Stimulated activated CD8-positive, alpha-beta memory T cell treated with anti-CD3 and anti-CD28 coated beads, Interleukin-7, amount 100 ng/mL, for 24 hours (primary cell): ENCODE data around the gene WNT9B.

Experiments
- DNase-seq: peaks from one replicate; pipeline ENCODE4 v3.0.0-alpha.2; 2020; ENCODE audit warnings: low read depth

The WNT9B gene

DNA sequence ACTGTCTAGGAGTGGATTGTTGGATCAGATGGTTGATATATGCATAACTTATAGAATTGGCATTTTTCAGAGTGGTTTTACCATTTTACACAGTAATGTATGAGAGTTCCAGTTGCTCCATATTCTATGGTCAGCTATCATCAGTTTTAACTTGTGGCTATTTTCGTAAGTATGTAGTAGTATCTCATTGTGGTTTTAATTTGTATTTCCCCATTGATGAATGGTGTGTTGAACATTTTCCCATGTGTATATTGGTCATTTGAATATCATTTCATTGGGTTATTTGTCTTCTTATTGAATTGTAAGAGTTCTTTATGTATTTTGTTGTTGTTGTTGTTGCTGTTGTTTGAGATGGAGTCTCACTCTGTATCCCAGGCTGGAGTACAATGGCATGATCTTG, 6.2 kb downstream of the WNT9B start:
- DNase-seq = no peak

DNA sequence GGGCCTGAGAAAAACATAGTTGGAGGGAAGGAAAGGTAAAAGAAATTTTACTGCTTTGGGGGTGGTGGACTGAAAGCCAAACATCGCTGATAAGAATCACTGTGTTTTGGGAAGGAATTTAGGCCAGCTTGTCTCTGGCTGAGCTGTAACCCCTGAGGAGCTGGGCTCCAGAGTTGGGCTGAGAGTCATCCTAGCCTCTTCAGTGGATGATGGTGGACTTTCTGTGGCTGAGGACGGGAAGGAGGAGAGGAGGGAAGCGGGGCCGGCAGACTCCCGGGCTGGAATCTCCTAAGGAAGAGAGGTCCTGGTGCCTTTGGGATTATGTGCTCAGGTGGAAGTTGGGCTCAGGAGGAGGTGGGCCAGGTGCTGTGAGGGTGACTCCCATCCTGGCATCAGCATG, 8.6 kb downstream of the WNT9B start:
- no peak for DNase-seq

- no peak for DNase-seq
Measured at GRCh38 chr17:46862949-46863348, 11.6 kb downstream of the WNT9B start.

GRCh38 chr17:46863383-46864121, 12.2 kb downstream of the WNT9B start:
- no peak for DNase-seq

- no peak for DNase-seq
Measured at GRCh38 chr17:46865100-46865499, 13.7 kb downstream of the WNT9B start.

GRCh38 chr17:46866325-46866724, 14.9 kb downstream of the WNT9B start:
- DNase-seq = no peak

GRCh38 chr17:46866747-46867146, 15.4 kb downstream of the WNT9B start:
- DNase-seq = no peak

- no peak for DNase-seq
Measured at GRCh38 chr17:46868689-46869187, 17.4 kb downstream of the WNT9B start.

DNA sequence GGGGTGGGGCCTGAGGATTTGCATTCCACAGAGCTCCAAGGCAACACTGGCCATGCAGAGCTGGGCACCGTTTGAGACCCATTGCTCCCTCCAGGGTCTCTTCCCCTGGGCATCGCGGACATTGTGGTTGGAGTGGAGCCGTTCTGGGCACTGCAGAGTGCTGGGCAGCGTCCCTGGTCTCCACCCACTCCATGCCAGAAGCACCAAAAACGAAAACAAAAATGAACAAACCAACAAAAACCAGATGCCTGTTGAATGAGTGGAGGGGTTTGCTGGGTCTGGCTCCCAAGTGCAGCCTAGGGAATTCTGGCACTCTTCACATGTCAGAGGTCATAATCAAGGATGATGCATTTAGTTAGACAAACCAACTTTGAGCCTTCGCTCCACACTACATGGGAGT, 17.9 kb downstream of the WNT9B start:
- DNase-seq = no peak

- no peak for DNase-seq
Measured at GRCh38 chr17:46869975-46870803, 18.8 kb downstream of the WNT9B start.

DNA sequence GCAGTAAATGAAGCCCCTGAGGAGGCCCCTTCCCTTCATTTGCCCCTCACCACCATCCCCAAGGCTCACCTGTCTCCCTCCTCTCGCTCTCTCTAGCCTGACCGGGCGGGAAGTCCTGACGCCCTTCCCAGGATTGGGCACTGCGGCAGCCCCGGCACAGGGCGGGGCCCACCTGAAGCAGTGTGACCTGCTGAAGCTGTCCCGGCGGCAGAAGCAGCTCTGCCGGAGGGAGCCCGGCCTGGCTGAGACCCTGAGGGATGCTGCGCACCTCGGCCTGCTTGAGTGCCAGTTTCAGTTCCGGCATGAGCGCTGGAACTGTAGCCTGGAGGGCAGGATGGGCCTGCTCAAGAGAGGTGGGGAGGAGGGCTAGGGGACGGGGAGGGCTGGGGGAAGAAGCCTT, 21.0 kb downstream of the WNT9B start:
- no peak for DNase-seq

GRCh38 chr17:46873941-46874645, 22.7 kb downstream of the WNT9B start:
- DNase-seq = no peak

GRCh38 chr17:46874906-46875305, 23.5 kb downstream of the WNT9B start:
- no peak for DNase-seq

- DNase-seq = no peak
Measured at GRCh38 chr17:46875849-46876352, 24.5 kb downstream of the WNT9B start.

DNA sequence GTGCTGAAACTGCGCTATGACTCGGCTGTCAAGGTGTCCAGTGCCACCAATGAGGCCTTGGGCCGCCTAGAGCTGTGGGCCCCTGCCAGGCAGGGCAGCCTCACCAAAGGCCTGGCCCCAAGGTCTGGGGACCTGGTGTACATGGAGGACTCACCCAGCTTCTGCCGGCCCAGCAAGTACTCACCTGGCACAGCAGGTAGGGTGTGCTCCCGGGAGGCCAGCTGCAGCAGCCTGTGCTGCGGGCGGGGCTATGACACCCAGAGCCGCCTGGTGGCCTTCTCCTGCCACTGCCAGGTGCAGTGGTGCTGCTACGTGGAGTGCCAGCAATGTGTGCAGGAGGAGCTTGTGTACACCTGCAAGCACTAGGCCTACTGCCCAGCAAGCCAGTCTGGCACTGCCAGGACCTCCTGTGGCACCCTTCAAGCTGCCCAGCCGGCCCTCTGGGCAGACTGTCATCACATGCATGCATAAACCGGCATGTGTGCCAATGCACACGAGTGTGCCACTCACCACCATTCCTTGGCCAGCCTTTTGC, 25.0 kb downstream of the WNT9B start:
- no peak for DNase-seq

DNA sequence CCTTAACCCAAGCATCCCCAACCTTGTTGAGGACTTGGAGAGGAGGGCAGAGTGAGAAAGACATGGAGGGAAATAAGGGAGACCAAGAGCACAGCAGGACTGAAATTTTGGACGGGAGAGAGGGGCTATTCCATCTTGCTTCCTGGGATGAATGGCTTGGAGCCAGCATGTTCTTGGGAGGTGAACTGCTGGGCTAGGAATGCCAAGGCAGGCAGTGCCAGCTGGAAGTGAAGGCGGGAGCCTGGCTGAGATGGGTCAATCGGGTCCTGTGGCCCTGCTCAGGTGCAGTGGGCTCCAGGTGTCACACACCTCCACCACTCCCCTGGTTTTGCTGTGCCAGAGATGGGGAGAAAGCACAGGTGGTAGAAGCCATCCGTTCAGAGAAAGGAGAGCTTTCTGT, 25.5 kb downstream of the WNT9B start:
- no peak for DNase-seq

- DNase-seq = no peak
Measured at GRCh38 chr17:46877466-46877865, 26.1 kb downstream of the WNT9B start.

DNA sequence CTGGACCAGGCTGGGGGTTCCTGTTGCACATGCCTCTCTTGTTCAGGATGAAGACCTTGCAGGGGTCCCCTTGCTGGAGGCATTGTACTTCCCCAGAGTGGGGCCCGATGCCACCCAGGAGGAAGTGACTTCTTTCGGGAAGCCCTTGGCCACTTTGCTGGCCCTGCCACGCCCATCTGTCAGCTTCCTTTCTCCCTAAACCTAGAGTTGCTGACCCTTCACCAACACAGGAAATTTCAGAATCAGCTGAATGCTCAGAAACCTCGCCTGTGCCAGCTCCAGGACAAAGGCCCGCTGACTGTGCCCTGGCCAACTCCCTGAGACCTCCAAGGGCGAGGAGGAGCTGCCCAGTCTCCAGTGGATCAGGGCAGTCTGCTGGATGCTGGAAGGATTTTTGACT, 26.7 kb downstream of the WNT9B start:
- DNase-seq = no peak

GRCh38 chr17:46879101-46879500, 27.7 kb downstream of the WNT9B start:
- no peak for DNase-seq

DNA sequence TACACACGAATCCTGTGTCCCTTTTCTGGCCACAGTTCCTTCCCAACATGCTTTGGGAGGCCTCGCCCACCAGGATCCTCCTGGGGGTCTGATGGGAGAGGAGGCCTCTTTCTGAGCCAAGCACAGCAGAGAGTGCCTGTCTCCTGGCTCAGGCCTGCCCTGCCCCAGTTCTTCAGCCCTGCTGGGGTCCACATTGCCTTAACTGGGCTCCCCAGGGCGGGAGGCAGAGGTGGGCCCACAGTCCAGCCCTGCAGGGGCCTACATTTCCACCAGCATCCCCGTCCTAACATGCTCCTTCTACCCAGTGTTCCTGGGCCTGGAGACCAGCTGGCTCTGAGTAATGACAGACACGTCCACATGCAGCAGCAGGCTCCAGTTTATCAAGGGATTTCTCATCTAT, 29.6 kb downstream of the WNT9B start:
- DNase-seq = no peak

DNA sequence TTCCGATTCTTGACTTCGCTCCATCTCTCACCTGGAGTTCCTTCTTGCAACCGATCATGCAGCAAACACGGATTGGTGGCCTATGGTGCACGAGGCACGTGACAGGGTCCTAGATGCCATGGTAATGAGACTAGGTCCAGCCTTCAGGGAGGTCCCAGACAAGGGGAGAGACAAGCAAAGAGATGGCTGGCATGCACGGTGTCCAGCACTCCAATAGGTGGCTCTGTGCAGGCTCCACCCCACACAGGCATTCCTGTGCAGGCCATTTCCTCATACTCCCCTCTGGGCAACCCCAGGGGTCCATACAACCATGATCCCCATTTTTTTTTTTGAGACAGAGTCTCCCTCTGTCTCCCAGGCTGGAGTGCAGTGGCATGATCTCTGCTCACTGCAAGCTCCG, 31.3 kb downstream of the WNT9B start:
- no peak for DNase-seq

GRCh38 chr17:46883871-46884520, 32.6 kb downstream of the WNT9B start:
- DNase-seq = no peak
